ENCODE results near the gene SLC17A9. TPM values are rescaled to one million over a fixed set of nuclear protein-coding genes. Genes with fewer than 3 reads are reported as not detected.
A peak's percentile ranks its signal among the peaks of the same experiment; 100 is the strongest.

Gene SLC17A9
- total and polyA plus RNA-seq, 10 of the 15 experiments (the other 5 are each of a cell fraction or from before 2014, with no cell fraction given) = 0.72 to 74.1 (median 29.4) TPM

DNA sequence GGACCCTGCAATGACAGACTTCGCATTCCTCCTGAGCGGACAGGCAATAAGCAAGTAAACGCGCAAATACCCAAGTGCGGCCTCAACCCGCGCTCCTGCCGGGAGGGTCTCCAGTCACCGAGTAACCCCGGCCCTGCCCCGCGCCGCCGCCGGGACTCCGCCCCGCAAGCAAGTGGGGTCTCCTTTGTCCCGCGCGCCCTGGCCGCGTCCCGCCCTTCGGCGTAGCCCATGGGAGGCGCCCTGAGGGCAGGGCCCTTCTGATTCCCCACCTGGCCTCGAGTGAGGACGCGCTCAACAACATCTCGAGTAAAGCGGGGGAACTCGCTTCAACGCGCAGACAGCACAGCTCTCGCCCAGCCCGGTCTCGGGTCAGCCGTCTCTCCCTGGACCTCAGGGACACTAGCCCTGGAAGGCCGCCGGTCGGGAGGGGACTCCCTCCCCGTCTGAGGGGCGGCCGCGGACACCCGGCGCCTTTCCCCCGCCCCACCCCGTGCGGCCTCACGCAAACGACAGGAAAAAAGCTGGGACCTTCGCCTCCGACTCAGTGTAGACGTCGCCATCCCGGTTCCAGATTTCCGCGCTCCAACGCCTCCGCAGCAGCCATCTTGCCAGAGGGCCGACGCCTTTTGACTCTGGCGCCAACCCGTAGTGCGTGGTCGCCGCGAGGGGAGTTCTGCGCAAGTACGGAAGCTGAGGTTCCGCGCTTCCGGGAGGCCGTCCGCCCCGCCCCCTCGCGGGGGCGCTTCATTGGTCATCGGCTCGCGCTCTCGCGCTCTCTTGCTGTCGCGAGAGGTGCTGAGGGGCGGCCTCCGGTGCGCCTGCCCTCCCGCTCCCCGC lies 15.0 kb upstream of the SLC17A9 start:
- Histone ChIP-seq H4K20me1 (ENCODE audit: control insufficient read depth, insufficient read depth) (no peaks in the 10 kb centered on the region), H3K36me3 (ENCODE audit: control insufficient read depth in 2 of 2, insufficient read depth in 2 of 2, low read length in 1 of 2) (peaks cover 0 to 15% of the 10 kb centered on the region in 2 experiments; a peak in 2 of 4 replicates), H3K4me3 (peak overlapping the region; percentile 71), H3K4me1 (ENCODE audit: control insufficient read depth, insufficient read depth, low read length) (0 out of 2 replicates have a peak, but pooled peaks cover 5% of the 10 kb centered on the region), H3K79me2 (ENCODE audit: control insufficient read depth, insufficient read depth, low read length) (peaks cover 87% of the 10 kb centered on the region), H3K27ac (ENCODE audit: control insufficient read depth, insufficient read depth) (peak overlapping the region; percentile 90), H3K4me2 (ENCODE audit: control insufficient read depth, insufficient read depth) (peak overlapping the region; percentile 90; the same call in 1 of the 2 replicates), H3K9ac (ENCODE audit: control insufficient read depth, insufficient read depth, low read length) (peak overlapping the region; percentile 93), H3K9me3 (replicated peaks; ENCODE audit: control insufficient read depth, insufficient read depth, low read length) (no peaks in the 10 kb centered on the region), H3K27me3 (replicated peaks in 1 of 2; ENCODE audit: control insufficient read depth in 2 of 2, insufficient read depth in 2 of 2, low read length in 1 of 2) (no peaks in the 10 kb centered on the region), H2AFZ (ENCODE audit: control insufficient read depth, low read depth, low read length) (peak overlapping the region; percentile 81)
- POLR2A ChIA-PET = interaction anchor here (0.5 to 4.9 kb wide), 10 partner anchors 11 to 141 kb away, joined by 3 to 59 read pairs (median 4); partner anchors contain the start of genes DIDO1 and MRGBP
- FAIRE-seq (peak; percentile 92), ATAC-seq (peak; percentile 91), DNase-seq (ENCODE audit: low read depth, low spot score) (peak; percentile 82)
- RAD21 ChIA-PET (ENCODE audit: unreplicated experiment) = interaction anchor here (0.7 to 2.5 kb wide), 5 partner anchors 11 to 74 kb away, joined by 3 to 17 read pairs (median 4); partner anchors contain the start of gene SLC17A9
- intact Hi-C loops (cut with micrococcal nuclease; ENCODE audit: unreplicated experiment) = loop anchor here (2.0 kb wide), 1 partner anchor 15 kb away; the partner anchor contains the start of gene SLC17A9
- under 1% methylated on average over 71 of the region's 92 CpGs for WGBS (ENCODE audit: insufficient coverage, insufficient replicate concordance, low lambda C conversion rate, missing lambda C conversion rate)
- CTCF ChIA-PET = interaction anchor here (0.7 to 3.1 kb wide), 9 partner anchors 11 to 71 kb away, joined by 3 to 10 read pairs (median 4); partner anchors contain the start of gene DIDO1
- SMC1A ChIA-PET (ENCODE audit: uncharacterized antibody, unreplicated experiment) = interaction anchor here (1.0 to 4.2 kb wide), 7 partner anchors 10 to 38 kb away, joined by 3 to 20 read pairs (median 5); partner anchors contain the start of gene SLC17A9
- no TSS peak for BruUV-seq (replicated peaks)
- in situ Hi-C loops (cut with MboI) = no loop called here
- TF ChIP-seq NR2C1 (IDR thresholded peaks at IDR 0.05) (0 out of 2 replicates have a peak, but pooled peaks have one; percentile 2), SP1 (IDR thresholded peaks at IDR 0.05; ENCODE audit: low read depth, low read length) (peak; percentile 82), PAX5 (IDR thresholded peaks at IDR 0.05; ENCODE audit: borderline replicate concordance, low read depth, low read length) (peak; percentile 85; the same call in 1 of the 2 replicates), RUNX3 (IDR thresholded peaks at IDR 0.05; ENCODE audit: low read length) (peak; percentile 58), ZNF207 (IDR thresholded peaks at IDR 0.05; ENCODE audit: borderline replicate concordance) (peak; percentile 91), PBX3 (IDR thresholded peaks at IDR 0.05; ENCODE audit: insufficient replicate concordance, low read depth, low read length) (no peak), CHD2 (IDR thresholded peaks at IDR 0.05; ENCODE audit: borderline replicate concordance, low read depth, low read length) (peak; percentile 98), SREBF2 (IDR thresholded peaks at IDR 0.05; ENCODE audit: low read length) (no peak), POLR2A (IDR thresholded peaks at IDR 0.05; ENCODE audit: low read depth, low read length) (peak; percentile 90), CBX5 (IDR thresholded peaks at IDR 0.05; ENCODE audit: low read depth) (no peak; the same call in 1 of the 2 replicates), IRF4 (IDR thresholded peaks at IDR 0.05; ENCODE audit: low read depth, low read length) (0 out of 2 replicates have a peak, but pooled peaks have one; percentile 22), MLLT1 (IDR thresholded peaks at IDR 0.05) (no peak; the same call in none of the 2 replicates), CHD1 (IDR thresholded peaks at IDR 0.05; ENCODE audit: low read depth, low read length) (no peak), ZNF274 (IDR thresholded peaks at IDR 0.05; ENCODE audit: insufficient read depth, insufficient read length) (no peak)
- TF ChIP-seq, protein P1, sequence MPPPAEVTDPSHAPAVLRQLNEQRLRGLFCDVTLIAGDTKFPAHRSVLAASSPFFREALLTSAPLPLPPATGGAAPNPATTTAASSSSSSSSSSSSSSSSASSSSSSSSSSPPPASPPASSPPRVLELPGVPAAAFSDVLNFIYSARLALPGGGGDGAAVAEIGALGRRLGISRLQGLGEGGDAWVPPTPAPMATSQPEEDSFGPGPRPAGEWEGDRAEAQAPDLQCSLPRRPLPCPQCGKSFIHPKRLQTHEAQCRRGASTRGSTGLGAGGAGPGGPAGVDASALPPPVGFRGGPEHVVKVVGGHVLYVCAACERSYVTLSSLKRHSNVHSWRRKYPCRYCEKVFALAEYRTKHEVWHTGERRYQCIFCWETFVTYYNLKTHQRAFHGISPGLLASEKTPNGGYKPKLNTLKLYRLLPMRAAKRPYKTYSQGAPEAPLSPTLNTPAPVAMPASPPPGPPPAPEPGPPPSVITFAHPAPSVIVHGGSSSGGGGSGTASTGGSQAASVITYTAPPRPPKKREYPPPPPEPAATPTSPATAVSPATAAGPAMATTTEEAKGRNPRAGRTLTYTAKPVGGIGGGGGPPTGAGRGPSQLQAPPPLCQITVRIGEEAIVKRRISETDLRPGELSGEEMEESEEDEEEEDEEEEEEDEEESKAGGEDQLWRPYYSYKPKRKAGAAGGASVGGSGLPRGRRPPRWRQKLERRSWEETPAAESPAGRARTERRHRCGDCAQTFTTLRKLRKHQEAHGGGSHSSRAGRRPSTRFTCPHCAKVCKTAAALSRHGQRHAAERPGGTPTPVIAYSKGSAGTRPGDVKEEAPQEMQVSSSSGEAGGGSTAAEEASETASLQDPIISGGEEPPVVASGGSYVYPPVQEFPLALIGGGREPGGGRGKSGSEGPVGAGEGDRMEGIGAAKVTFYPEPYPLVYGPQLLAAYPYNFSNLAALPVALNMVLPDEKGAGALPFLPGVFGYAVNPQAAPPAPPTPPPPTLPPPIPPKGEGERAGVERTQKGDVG (CRISPR knock-in tag; IDR thresholded peaks at IDR 0.05) = no peak
- TF ChIP-seq, protein P2, sequence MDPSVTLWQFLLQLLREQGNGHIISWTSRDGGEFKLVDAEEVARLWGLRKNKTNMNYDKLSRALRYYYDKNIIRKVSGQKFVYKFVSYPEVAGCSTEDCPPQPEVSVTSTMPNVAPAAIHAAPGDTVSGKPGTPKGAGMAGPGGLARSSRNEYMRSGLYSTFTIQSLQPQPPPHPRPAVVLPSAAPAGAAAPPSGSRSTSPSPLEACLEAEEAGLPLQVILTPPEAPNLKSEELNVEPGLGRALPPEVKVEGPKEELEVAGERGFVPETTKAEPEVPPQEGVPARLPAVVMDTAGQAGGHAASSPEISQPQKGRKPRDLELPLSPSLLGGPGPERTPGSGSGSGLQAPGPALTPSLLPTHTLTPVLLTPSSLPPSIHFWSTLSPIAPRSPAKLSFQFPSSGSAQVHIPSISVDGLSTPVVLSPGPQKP (IDR thresholded peaks at IDR 0.05; ENCODE audit: low read depth, low read length) = peak; percentile 86
